NB4 (cell line): ENCODE measurements around the gene KIF3B.

Source experiments
- MYC ChIP-seq: IDR thresholded peaks from 2 replicates; pipeline ENCODE4 v1.6.1; 2011; ENCODE audit warnings: low read depth, low read length
- POLR2A ChIP-seq: IDR thresholded peaks from 2 replicates; pipeline ENCODE4 v1.6.1; 2011; ENCODE audit warnings: mild to moderate bottlenecking; ENCODE audit not compliant: insufficient read length; ENCODE audit errors: extremely low read depth
- TF ChIP-seq, protein P1 (sequence below): IDR thresholded peaks from one replicate; pipeline ENCODE4 v1.5.1; 2012; ENCODE audit warnings: low read depth, low read length

DNA sequence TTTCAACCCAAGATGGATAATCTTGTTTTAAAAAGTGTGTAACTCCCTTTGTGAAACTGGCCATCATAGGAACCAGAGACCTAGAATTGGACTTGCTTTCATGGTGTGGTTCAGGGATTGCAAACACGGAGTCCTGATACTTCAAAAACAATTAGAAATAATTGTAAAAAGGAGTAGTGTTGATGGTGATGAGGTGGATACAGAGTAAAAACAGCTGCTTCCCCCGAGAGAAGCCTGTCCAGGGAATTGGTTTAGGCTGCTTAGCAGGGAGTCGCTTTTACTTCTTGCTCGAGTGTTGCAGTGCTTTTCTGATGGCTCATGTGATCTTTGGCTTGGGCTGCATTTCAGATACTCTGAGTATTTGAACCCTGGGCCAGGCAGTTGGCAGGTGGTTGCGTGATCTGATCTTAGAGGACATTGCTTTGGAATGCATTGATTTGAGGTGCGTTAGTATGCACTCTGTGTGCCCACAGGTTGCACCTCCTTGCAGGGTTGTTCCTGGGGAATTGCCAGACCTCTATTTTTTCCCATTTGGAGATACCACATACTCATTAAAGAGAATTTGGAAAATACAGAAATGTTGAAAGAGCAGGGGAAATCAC, 19.5 kb downstream of the KIF3B start:
- TF ChIP-seq, protein P1, sequence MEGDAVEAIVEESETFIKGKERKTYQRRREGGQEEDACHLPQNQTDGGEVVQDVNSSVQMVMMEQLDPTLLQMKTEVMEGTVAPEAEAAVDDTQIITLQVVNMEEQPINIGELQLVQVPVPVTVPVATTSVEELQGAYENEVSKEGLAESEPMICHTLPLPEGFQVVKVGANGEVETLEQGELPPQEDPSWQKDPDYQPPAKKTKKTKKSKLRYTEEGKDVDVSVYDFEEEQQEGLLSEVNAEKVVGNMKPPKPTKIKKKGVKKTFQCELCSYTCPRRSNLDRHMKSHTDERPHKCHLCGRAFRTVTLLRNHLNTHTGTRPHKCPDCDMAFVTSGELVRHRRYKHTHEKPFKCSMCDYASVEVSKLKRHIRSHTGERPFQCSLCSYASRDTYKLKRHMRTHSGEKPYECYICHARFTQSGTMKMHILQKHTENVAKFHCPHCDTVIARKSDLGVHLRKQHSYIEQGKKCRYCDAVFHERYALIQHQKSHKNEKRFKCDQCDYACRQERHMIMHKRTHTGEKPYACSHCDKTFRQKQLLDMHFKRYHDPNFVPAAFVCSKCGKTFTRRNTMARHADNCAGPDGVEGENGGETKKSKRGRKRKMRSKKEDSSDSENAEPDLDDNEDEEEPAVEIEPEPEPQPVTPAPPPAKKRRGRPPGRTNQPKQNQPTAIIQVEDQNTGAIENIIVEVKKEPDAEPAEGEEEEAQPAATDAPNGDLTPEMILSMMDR: no peak
- TF ChIP-seq MYC: no peak
- TF ChIP-seq POLR2A: no peak
